Activated CD8-positive, alpha-beta memory T cell treated with anti-CD3 and anti-CD28 coated beads, Interleukin-2, amount 50 U/mL, for 24 hours (primary cell): ENCODE measurements around the gene ZBTB20.

ENCODE experiments used
- DNase-seq: peaks from one replicate; pipeline ENCODE4 v3.0.0-alpha.2; 2020; ENCODE audit errors: extremely low read depth

The ZBTB20 gene

DNA sequence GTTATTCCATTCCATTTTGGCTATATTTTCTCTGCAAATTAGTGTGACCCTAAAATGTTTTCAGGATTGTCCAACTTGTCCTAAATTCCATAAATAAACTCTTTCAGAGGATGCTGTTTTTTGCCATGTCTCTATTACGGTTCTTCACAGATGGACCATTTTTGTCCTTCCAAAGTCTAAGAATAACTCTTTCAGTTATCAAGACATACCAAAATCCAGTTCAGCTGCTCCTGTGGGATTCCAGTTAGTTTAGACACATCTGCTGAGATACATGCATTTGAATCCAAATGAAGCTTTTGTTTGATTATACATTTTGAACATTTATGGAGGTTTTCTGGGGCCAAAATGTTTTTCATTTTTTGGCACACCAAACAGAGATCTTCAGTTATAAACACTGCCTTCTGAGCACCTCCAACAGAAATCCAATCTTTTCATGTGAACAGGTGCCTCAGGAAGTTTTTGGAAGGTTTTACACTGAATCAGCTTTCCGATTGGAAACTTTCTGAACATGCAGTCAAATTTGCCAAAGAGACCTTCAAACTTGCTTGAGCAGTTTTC lies 772.6 kb downstream of the ZBTB20 start:
- DNase-seq, result no peak

DNA sequence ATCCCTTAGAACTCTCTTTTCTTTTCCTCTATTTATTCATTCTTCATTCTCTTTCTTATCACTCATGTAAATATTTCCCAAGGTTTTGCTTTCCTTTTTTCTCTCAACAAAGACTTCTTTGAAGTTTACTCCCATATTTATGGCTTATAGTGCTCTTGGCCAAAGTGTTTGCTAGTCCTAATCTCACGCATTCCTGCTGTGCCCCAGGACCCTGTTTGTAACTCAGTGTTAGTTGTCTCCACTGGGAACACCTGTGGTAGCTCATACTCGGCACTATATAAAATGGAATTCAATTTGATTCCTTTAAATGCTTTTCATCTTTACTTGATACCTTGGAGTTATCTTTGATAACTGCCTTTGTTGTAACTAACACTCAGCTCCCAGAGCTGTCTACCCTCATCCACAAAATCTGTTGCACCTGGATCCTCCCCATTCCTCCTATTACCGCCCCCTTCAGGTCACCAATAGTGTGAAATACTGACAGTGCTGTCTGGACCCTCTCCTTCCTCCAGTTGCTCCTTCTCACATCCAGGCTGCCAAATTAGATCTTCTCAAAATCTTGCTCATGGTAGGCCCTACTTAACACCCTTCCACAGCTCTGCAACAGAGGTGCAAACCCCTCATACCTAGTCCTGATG lies 776.4 kb downstream of the ZBTB20 start:
- no peak for DNase-seq

DNA sequence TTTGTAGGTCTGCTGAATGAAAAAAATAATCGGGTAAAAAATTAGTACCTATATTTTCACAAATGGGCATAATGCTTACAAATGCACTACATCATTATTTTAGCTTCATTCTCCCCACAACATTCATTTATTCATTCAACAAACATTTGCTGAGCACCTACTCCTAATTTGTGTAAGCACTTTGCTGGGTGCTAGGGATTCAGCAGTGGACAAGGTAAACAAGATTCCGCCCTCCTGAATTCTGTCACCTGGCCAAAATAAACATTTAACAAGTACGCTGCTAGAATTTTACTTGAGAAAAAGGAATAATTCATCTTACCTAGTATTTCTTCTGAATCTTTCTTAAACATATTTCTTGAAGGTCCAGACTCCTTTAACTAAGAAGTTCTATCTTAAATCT lies 781.2 kb downstream of the ZBTB20 start:
- no peak for DNase-seq

DNA sequence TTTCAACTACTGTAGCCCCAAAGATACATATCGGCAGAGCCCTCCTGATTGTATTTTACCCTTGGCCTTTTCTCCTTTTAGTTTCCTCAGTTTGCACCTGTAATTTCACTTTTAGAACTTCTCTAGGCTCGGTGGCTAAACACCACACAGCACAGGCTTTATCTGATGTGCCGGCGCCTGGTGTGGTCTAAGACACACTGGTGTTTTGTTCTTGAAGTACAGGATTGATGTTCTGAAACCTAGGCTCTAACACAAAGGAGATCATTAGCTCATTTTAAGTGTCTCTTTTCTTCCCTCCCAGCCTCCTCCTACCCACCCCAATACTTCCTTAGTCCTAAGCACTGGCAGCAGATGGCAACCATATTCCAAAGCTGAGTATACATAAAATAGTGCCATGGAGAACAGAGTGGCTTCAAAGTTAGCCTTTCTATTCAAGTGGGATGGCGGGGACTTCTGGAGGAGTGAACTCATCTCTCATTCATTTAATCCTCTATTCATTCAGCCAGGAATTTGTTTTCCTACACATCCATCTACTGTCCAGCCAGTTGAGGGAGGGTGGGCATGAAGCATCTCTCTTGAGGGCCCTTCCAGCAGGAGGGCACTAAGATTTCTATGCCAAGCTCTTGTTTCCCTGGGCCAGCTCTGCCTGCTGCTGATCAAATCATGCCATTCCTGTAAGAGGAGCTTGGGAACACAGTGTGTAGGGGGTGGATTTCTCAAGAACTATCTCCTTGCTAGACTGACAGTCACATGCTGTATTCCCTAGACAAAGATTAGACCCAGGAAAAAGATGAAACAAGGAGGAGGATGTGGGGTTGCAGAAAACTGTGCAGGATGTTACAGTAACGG lies 782.1 kb downstream of the ZBTB20 start:
- no peak for DNase-seq

DNA sequence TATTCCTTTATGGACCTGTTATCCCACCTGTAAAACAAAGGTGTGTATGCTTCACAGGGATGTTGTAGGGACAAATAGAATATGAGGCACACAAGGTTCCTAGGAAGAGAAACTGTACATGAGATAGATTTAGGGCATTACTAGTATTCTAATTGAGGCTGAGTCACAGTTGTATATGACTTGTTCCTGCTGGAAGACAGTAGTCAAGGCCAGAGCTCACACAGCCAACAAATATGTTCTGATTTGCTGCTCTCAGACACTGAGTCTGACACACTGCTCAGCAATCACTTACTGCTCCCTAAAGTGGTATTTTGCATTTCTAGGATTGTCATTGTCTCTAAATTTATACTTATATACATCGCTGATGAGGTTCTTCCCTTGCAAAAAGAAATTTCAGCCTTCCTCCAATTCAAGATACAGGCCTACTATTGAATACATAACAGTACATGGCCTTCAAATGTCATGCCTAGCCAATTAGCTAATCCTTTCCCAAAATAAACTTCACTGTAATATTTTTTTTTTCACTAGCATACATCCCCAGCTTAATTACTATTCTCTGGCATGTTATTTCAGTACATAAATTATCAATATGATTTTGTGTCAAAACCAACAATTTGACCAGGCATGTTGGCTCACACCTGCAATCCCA lies 783.4 kb downstream of the ZBTB20 start:
- no peak for DNase-seq

DNA sequence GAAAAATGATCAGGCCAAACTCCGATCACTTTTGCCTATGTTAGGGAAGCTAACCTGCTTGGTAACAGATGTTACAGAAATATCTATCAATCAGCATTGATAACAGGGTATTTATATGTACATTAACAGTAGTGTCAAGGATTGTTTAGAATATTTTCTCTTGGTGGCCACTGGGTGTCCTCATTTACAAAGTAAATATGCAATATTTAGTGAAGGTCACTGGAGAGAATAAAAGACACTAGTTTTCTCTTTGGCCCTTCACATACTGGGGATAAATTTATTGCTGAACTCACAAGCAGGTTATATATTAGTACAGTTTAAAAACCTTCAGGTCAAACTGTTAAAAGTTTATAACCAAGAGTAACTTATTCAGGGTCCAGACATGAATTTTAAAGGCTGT lies 784.3 kb downstream of the ZBTB20 start:
- DNase-seq, result no peak

DNA sequence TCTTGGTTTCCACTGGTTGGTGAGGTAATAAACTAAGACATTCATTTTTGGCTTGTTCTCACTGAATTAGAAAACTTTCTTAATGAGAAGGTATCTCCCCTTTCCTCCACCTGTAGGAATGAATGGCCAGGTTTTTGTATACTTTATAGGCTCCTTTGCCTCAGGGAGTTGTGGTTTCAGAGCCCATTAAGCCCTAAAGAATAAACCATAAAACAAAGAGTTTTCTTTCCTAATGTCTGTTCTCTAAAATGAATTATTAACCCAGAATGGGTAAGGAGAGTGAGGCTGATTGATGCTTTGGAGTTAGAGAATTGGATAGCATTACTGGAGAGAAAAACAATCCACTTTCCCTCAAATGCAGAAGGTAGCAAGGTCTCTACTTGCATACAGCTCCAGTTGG lies 785.7 kb downstream of the ZBTB20 start:
- no peak for DNase-seq

DNA sequence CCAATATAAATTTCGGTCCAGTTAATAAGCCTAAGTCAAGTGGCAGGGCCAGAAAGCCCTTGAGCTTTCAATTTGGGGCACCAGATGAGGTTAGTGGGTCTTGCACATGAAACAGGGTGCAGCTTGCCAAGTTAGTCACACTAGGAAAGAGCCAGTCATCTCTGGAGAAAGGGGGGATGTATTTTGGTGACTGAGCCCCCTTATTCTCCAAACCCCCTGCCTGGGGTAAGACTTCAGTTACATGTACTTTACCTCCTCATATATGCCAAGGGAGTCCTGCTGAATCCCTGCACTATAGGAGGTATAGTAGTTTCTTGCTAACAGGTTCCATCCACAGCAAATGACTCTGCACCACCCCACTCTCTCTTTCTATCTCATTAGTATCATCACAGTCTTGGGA lies 790.6 kb downstream of the ZBTB20 start:
- DNase-seq, result no peak

DNA sequence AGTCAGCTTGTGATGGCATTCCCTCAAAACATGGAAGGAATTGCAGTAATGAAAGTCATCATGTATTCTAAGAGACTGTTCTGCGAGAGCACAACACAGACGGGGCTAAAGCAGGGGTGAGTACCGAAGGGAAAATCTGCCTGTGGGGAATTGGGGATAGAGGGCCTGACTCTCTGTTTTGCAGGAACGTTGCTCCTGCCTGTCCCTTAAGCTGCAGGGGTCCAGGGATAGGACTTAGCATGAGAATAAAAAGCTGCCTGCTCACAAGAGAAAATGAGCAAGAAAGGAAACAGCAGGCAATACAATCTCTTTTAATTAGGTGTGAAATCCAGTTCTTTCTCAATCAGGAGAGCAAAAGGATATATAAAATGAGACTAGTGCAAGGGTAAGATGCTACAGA lies 791.0 kb downstream of the ZBTB20 start:
- DNase-seq, result no peak

DNA sequence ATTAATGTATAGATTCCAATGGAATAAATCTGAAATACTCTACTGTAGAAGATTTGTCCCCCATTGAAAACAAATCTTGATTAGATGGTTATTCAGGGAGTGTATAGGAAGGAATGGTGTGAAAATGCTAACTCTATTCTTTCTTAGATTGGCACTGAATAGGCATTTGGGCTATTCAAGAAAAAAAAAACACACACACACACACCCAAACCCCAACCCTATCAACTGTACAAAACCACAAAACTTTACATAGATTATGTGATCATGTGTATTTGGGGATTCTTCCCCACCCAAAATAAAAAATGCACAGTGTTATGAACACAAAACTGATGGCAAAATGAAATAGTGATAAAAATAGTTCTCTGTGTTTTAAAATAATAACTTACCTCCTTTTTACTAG lies 791.4 kb downstream of the ZBTB20 start:
- no peak for DNase-seq

DNA sequence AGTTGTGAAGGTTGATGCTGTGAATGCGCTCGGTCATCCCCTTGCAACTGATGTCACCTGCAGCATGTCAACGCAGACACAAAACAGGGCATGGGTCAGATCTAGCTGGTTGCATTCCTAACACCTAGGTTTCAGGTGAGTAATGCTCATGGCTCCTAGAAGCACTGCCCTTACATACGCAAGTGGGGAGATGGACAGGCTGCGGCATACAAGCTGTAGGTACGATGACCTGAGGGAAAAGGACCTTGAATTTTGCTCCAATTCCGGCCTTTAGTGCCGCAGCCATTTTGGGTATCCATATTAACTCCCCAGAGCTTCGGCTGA lies 795.3 kb downstream of the ZBTB20 start:
- no peak for DNase-seq

DNA sequence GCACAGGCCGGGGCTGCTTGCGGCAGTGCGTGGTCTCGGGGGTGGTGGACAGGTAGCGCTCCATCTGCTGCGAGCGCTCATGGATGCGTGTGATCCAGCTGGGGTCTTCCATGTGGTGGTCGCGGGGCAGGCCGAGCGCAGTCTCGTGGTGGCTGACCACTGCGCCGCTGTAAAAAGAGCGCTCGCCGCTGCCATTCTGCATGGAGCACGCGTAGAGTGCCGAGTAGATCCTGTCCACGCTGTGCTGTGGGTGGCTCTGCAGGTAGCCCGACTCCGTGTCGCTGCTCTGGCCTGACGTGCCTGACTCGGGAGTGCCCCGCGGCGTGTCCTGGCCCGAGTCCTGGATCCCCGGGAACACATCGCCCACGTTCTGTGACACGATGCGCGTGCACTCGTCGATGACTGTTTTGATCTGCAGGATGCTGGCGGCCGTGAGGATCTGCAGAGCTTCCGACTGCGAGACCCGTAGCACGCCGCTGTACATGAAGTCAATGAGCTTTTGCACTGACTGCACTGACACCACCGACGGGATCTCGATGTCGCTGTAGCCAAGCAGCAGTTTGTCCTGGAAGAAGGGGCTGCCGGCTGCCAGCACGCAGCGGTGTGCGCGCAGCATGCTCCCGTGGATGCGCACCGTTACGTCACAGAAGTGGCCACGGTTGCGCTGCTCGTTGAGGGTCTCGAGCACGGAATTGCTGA lies 795.8 kb downstream of the ZBTB20 start:
- no peak for DNase-seq

DNA sequence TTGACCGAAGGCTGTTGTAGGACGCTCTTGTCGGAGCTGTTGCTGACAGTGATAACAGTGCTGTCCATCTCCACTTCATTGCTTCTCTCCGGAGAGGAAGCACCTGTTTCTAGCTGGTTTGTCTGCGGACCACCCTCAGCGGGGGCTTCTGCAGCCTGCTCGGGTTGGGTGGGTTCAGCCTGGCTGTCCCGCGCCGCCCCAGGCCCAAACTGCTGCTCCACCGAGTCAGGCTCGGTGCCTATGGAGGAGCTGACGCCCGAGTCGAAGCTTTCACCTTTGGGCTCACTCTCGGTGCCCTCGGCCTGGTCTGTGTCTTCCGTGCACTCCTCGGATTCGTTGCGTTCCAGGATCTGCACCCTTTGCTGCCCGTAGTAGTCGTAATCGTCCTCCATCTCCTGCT lies 796.4 kb downstream of the ZBTB20 start:
- no peak for DNase-seq

DNA sequence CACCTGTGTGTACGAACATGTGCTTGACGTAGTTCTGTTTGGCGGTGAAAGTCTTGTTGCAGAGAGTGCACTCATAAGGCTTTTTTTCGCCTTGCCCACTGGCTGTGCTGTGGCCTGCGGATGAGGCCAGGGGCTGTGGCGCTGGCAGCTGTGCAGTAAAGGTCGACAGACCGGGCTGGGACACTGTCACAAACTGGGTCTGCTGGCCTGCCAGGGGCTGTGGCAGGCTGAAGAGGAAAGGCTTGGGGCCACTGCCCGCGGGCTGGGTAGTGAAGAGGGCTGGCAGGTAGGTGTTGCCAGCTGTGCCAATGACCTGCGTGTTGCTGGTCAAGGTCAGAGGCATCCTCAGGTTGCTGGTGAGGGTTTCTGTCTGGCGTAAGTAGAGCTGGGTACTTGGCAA lies 796.8 kb downstream of the ZBTB20 start:
- DNase-seq, result no peak

DNA sequence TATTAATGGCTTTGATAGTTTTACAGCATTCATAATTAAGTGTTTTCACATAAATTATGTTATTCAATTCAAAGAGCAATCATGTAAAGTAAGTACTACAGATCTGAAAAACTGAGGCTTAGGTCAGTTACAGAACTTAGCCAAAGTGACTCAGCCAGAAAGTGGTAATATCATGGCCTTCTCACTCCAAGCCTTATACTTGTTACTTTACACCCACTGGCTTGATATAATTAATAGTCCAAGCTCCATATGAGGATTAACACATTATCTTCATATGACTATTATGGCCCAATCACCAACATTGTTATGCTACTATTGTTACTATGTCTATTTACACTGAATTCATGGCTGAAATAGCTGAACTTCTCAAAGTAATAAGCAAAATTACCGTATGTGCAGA lies 802.6 kb downstream of the ZBTB20 start:
- DNase-seq, result no peak

DNA sequence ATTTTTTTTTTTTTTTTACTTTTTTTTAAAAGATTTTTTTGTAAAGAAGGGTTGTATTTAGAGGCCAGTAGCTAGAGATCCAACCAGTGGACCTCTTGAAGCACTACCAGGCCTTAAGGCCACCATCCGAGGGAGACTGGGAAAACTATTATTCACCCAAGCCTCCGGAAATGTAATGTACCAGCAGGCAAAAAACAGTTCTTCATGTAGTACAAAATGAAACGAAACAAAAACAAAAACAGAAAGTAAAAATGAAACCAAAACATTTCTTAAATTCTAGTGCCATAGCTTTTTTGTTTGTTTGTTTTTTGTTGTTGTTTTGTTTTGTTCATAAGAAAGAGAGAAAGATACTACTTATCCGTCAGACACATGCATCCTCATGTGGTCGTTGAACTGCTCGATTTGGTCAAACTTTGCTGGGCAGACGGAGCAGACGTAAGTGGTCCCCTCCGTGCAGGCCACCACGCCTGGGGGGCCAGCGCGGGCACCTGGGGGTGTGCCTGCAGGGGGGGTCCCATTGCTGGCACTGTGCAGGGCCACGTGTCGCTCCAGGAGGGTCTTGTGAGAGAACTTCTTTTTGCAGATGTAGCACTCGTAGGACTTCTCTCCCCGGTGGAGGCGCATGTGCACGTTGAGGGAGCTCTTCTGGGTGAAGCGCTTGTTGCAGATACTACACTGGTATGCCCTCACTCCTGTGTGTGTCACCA lies 808.3 kb downstream of the ZBTB20 start:
- no peak for DNase-seq

DNA sequence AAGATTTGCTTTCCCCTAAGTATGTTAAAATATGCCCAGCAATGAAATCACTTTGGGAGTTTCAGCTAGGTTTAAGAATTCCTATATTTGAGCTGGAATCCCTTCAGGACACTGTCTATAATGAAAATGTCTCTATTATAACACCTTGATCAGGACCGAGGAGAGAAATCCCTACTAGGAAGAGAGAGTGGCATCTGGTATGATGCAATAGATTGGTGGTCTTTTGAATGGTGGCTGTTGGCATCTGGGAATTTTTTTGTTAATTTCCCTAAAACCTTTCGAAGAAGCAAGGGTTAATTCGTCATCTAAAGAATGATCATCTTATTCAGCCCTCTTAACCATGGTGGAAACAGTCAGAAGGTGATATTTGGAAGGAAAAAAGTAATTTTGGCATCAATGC lies 810.2 kb downstream of the ZBTB20 start:
- no peak for DNase-seq

DNA sequence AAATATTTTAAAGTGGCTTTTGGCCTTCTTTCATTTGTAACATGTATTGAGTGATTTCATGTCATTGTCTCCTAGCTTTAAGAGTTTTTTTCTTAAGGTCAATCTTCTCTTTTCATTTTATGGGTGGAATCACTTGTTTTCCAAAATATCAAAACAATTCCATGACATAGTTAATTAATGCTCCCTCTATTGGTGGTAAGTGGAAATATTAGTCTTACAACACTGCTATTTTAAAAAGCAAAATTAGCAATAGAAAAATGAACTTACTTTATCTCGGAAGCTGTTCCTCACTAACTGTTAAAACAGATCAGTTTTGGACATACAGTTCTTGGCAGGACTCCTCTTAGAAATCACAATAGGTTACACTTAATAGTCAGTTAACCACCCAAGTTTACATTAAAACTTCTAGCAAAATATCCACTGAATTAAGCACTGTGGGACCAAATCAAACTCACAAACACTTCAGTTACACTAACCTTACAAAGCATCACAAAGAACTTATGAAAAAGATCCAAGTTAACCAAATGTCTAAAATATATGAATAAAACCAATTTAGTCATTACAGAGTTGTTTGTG lies 810.9 kb downstream of the ZBTB20 start:
- no peak for DNase-seq

DNA sequence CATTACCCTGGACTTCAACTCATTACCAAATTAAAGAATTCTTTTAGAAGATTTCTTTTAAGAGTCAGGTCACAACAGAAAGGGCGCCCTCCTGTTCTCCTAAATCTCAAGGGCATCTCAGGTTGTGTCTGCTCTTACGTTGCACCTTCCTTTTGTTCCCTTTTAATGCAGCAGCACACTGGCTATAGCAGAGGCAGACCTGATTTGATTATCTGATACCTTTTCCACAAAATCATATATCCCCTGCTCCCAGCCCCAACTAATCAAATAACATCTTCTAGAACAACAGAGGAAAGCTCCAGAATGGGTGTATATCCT lies 813.2 kb downstream of the ZBTB20 start:
- no peak for DNase-seq

DNA sequence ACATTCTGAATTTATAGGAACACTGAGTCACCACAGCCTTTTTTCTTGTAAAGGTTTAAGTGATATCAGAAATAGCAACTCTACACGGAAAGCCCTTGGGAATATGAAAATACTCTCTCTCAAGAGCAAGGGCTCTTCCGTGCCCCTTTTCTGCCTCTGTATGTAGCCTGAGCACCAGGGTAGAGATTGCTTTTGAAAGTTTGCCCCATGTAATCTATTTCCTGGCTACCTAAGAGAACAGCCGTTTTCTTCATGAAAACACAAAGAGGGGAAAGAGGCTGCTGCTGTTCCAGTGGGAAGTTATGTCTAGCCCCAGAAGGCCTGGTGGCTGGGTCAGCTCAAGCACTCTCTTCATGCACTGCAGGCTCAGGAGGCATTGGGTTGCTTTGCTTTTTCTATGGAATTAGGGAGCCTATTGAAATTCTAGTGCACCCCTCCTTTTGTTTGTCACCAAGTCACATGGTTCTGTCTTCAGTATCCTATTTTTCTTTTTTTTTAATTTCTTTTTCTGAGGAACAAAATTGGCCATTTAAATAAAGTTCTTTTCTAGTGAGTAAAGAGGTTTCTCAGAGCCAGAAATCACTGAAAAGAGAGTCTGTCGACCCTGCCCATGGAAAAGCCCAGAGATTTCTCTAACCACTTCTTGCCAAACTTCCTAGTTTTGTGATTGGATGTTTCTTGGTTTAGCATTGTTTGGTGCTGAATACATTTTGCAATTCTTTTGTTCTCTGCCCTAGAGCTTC lies 813.7 kb downstream of the ZBTB20 start:
- DNase-seq, result no peak
